ENCODE results near the gene MTRF1.
"Not testable (repeated sequence)": the region's sequence is repeated elsewhere in the genome, so short reads cannot be mapped to it uniquely, and the experiment has no call there.

Gene MTRF1

DNA sequence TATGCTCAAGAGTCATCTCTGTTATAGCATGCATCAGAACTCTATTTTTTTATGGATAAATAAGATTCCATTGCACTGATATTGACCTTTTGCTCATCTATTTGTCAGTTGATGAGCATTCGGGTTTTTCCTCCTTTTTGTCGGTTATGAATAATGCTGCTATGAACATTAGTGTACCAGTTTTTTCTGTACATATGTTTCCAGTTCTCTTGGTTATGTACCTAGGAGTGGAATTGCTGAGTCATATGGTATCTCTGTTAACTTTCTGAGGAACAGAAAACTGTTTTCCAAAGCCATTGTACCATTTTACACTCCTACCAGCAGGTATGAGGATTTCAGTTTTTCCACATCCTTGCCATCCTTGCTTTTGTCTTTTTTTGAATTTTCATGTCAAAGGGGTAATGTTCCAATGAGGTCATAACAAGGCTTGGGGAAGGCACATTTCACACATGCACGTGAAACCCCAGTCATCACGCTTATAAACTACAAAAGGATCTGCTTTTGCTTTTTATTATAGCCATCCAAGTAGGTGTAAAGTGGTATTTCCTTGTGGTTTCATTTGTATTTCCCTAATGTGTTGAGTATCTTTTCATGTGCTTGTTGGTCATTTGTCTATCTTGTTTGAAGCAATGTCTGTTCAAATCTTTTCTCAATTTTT, 83.7 kb downstream of the MTRF1 start:
- no peak overlapping the region for H3K9ac ChIP-seq
- H3K4me3 ChIP-seq, result no peak overlapping the region
- peaks cover 0 to 12% (median 2%) of the 10 kb centered on the region in 11 experiments; a peak in 3 of 22 replicates for H3K36me3 ChIP-seq
- H3K4me2 ChIP-seq, result no peak overlapping the region
- H3K4me1 ChIP-seq, result no peaks in the 10 kb centered on the region
- no peaks in the 10 kb centered on the region for H3K27me3 ChIP-seq
- H3K27ac ChIP-seq, result no peak overlapping the region
- no peaks in the 10 kb centered on the region for H4K20me1 ChIP-seq
- peaks cover 35 to 43% (median 39%) of the 10 kb centered on the region in 11 experiments for H3K9me3 ChIP-seq (replicated peaks in 1 of 11)
- no peak for TF ChIP-seq Cebpa-rat (IDR thresholded peaks at IDR 0.05)

- no peaks in the 10 kb centered on the region for H4K20me1 ChIP-seq
These were observed 85.3 kb downstream of the MTRF1 start for GRCh38 chr13:41178040-41178439.

GRCh38 chr13:41177616-41178015, 85.8 kb downstream of the MTRF1 start:
- H3K9me3 ChIP-seq (replicated peaks in 1 of 11), result peaks cover 49 to 61% (median 56%) of the 10 kb centered on the region in 11 experiments

More at GRCh38 chr13:41178040-41178439, 85.3 kb downstream of the MTRF1 start:
- Histone ChIP-seq H3K4me2 (no peak overlapping the region), H3K27me3 (no peaks in the 10 kb centered on the region), H3K36me3 (peaks cover 0 to 18% (median 5%) of the 10 kb centered on the region in 11 experiments; a peak in 4 of 22 replicates), H3K9me3 (replicated peaks in 1 of 11) (peaks cover 47 to 57% (median 53%) of the 10 kb centered on the region in 11 experiments), H3K9ac (no peak overlapping the region), H3K27ac (no peak overlapping the region), H3K4me1 (no peaks in the 10 kb centered on the region), H3K4me3 (no peak overlapping the region)
- no peak for TF ChIP-seq Cebpa-rat (IDR thresholded peaks at IDR 0.05)

DNA sequence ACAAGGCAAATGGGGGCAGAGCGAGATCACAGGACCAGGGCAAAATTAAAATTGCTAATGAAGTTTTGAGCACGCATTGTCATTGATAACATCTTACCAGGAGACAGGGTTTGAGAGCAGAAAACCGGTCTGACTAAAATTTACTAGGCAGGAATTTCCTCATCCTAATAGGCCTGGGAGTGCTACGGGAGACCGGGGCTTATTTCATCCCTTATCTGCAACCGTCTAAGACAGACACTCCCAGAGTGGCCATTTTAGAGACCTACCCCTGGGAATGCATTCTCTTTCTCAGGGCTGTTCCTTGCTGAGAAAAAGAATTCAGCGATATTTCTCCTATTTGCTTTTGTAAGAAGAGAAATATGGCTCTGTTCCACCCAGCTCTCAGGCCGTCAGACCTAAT, 87.8 kb downstream of the MTRF1 start:
- Histone ChIP-seq H3K36me3 (peaks cover 0 to 18% (median 5%) of the 10 kb centered on the region in 11 experiments; a peak in 4 of 22 replicates), H3K9me3 (replicated peaks in 1 of 11) (peaks cover 49 to 69% (median 58%) of the 10 kb centered on the region in 11 experiments)
- H3K4me3 ChIP-seq, H3K4me1 ChIP-seq, H3K27me3 ChIP-seq, H4K20me1 ChIP-seq, H3K9ac ChIP-seq, H3K4me2 ChIP-seq, H3K27ac ChIP-seq: not testable (repeated sequence)

More at GRCh38 chr13:41177616-41178015, 85.8 kb downstream of the MTRF1 start:
- Histone ChIP-seq H3K9ac (no peak overlapping the region), H3K27me3 (no peaks in the 10 kb centered on the region), H3K4me3 (no peak overlapping the region), H4K20me1 (no peaks in the 10 kb centered on the region), H3K4me2 (no peak overlapping the region), H3K27ac (no peak overlapping the region), H3K4me1 (no peaks in the 10 kb centered on the region), H3K36me3 (peaks cover 0 to 18% (median 5%) of the 10 kb centered on the region in 11 experiments; a peak in 4 of 22 replicates)
- no peak for TF ChIP-seq Cebpa-rat (IDR thresholded peaks at IDR 0.05)

Measured in BLaER1 treated with 17β-estradiol and CSF1 and Interleukin-3, amounts not matched to agents 10 nM and 100 nM (cell line).